GM12875 (cell line): ENCODE data around the gene USP49.

ENCODE experiments used
- H3K4me3 ChIP-seq: one replicate; pipeline ENCODE4 v1.5.1; 2011; ENCODE audit warnings: low read depth, low read length, control low read depth
- CTCF ChIP-seq: IDR thresholded peaks from 2 replicates; pipeline ENCODE4 v1.5.1; 2011; ENCODE audit warnings: low read depth, mild to moderate bottlenecking, control low read depth, inconsistent platforms, low read length, moderate library complexity, borderline replicate concordance; ENCODE audit not compliant: insufficient read depth

USP49 gene

GRCh38 chr6:41743406-41744235, 151.6 kb downstream of the USP49 start:
- H3K4me3 ChIP-seq: no peak overlapping the region
- TF ChIP-seq CTCF: no peak

GRCh38 chr6:41741625-41742490, 153.3 kb downstream of the USP49 start:
- no peak for TF ChIP-seq CTCF
- no peak overlapping the region for H3K4me3 ChIP-seq

- TF ChIP-seq CTCF: no peak
- H3K4me3 ChIP-seq: no peak overlapping the region
Observed at GRCh38 chr6:41740366-41741162, 154.6 kb downstream of the USP49 start.
